DND-41 (cell line): ENCODE data around the gene IQGAP1.

ENCODE experiments used
- CTCF ChIP-seq: IDR thresholded peaks from 2 replicates; pipeline ENCODE4 v1.5.1; 2012; ENCODE audit warnings: borderline replicate concordance, low read length, moderate library complexity, mild to moderate bottlenecking; ENCODE audit not compliant: poor library complexity, severe bottlenecking; ENCODE audit errors: extremely low read depth
- EZH2 ChIP-seq: IDR thresholded peaks from 3 replicates; pipeline ENCODE4 v1.6.1; 2012; ENCODE audit warnings: borderline replicate concordance, low read depth, mild to moderate bottlenecking, moderate library complexity, low read length, inconsistent platforms; ENCODE audit not compliant: severe bottlenecking

DNA sequence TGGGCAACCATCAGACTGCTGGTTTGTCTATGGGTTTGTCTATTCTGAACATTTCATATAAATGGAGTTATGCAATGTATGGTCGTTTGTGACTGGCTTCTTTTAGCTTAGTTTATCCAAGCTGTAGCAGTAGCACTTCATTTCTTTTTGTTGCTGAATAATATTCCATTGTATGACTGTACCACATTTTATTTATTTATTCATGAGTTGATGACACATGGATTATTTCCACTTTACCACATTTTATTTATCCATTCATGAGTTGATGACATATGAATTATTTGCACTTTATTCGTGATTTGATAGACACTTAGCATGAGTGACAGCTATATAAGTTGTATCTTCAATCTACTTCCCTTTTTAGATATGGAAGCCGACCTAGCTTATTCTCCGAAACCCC is 70.0 kb downstream of the IQGAP1 start:
- TF ChIP-seq CTCF (no peak), EZH2 (no peak)
